ENCODE results near the gene WDFY2.

- no peak for TF ChIP-seq CTCF (IDR thresholded peaks at IDR 0.05; ENCODE audit: low read depth, low read length)
- no peak for TF ChIP-seq EZH2phosphoT487 (IDR thresholded peaks at IDR 0.05; ENCODE audit: low read depth)
Measured at GRCh38 chr13:51740698-51741097, 156.4 kb downstream of the WDFY2 start.
